Fibroblast of mammary gland (primary cell): ENCODE measurements around the gene RAPSN.

Experiments
- DNase-seq: peaks from one replicate; pipeline ENCODE4 v3.0.0-alpha.2; 2010; ENCODE audit warnings: low read depth
- H3K4me3 ChIP-seq: 2 replicates; pipeline ENCODE4 v1.5.1; 2011; ENCODE audit warnings: low read depth, mild to moderate bottlenecking, low read length, moderate library complexity; ENCODE audit not compliant: control insufficient read depth
- CTCF ChIP-seq: conservative IDR thresholded peaks from 2 replicates; pipeline ENCODE4 v1.5.1; 2011; ENCODE audit warnings: low read depth, low read length, inconsistent platforms; ENCODE audit not compliant: control insufficient read depth, insufficient read depth

Gene RAPSN

GRCh38 chr11:47467357-47467756, 18.4 kb upstream of the RAPSN start:
- no peak for TF ChIP-seq CTCF
- no peak overlapping the region for H3K4me3 ChIP-seq
- no peak for DNase-seq

- DNase-seq: peak; percentile 42
- no peak overlapping the region for H3K4me3 ChIP-seq
- no peak for TF ChIP-seq CTCF
Observed at GRCh38 chr11:47466701-47467250, 17.8 kb upstream of the RAPSN start.

- peak; percentile 75 for DNase-seq
- TF ChIP-seq CTCF: no peak
- no peak overlapping the region for H3K4me3 ChIP-seq
Observed at GRCh38 chr11:47466201-47466600, 17.3 kb upstream of the RAPSN start.

- no peak for TF ChIP-seq CTCF
- peak; percentile 55 for DNase-seq
- H3K4me3 ChIP-seq: no peak overlapping the region
Observed at GRCh38 chr11:47464483-47464882, 15.5 kb upstream of the RAPSN start.

- DNase-seq: no peak
- no peak for TF ChIP-seq CTCF
- no peak overlapping the region for H3K4me3 ChIP-seq
Observed at GRCh38 chr11:47461876-47462275, 12.9 kb upstream of the RAPSN start.

GRCh38 chr11:47460571-47461235, 11.8 kb upstream of the RAPSN start:
- no peak overlapping the region for H3K4me3 ChIP-seq
- no peak for TF ChIP-seq CTCF
- no peak for DNase-seq
